Esophagus squamous epithelium (tissue), 5 donors: ENCODE measurements around the gene NEUROD6. TPM values are rescaled to one million over a fixed set of nuclear protein-coding genes. Genes with fewer than 3 reads are reported as not detected.

Experiments
- DNase-seq: peaks from one replicate; lab custom pipeline; 2025; lab: John Stamatoyannopoulos, UW
- H3K27ac ChIP-seq, 4 donors: fragments of 200-600 bp; sonication (generic); one replicate each; pipeline ENCODE4 v1.5.1; 2016 to 2019; ENCODE audit warnings: mild to moderate bottlenecking in 1 of 4
- H3K27me3 ChIP-seq, 4 donors: fragments of 200-600 bp; sonication (generic); 1 replicate in 3 of 4; 2 replicates in 1 of 4; pipeline versions ENCODE4 v1.5.1 to v1.6.0; 2017 to 2021; ENCODE audit warnings: antibody characterized with exemption in 1 of 4
- H3K36me3 ChIP-seq, 3 donors: fragments of 200-600 bp; sonication (generic); one replicate each; pipeline ENCODE4 v1.5.1; 2016 to 2019
- H3K4me1 ChIP-seq, 3 donors: fragments of 200-600 bp; sonication (generic); one replicate each; pipeline ENCODE4 v1.5.1; 2017 to 2019
- H3K4me3 ChIP-seq, 4 donors: fragments of 200-600 bp; sonication (generic); 1 replicate in 3 of 4; 2 replicates in 1 of 4; pipeline ENCODE4 v1.5.1; 2016 to 2019; ENCODE audit warnings: mild to moderate bottlenecking in 2 of 4, moderate library complexity in 1 of 4
- H3K9me3 ChIP-seq, 3 donors: fragments of 200-600 bp; sonication (generic); one replicate each; pipeline ENCODE4 v1.5.1; 2016 to 2019
- POLR2A ChIP-seq, 4 donors: fragments of 450-650 bp; IDR thresholded peaks; one replicate each; pipeline ENCODE4 v1.6.1; 2017; ENCODE audit warnings: antibody characterized with exemption in 4 of 4, mild to moderate bottlenecking in 4 of 4, moderate library complexity in 3 of 4
- WGBS, 2 donors: methylation state at CpG; one replicate each; pipeline ENCODE4 v1.1.5; 2018; 5-methylcytosine and 5-hydroxymethylcytosine counted together
- intact Hi-C: fragments of 100-400 bp; cut with DNase I; formaldehyde crosslinking; loops from one replicate; pipeline ENCODE4 v1.15.0; 2022
- total RNA-seq, 4 donors: library from RNA; depleted of rRNA; stranded (reverse); fragments of >200 nt; gene quantifications; one replicate each; pipeline ENCODE4 v1.1.0, GENCODE V29; 2016
- TF ChIP-seq, protein P1 (sequence below), 6 experiments: fragments of 450-650 bp in 4 of 6; fragments of 200-600 bp in 2 of 6; sonication (generic) in 2 of 6; IDR thresholded peaks; one replicate each; pipeline ENCODE4 v1.5.1; 2016 to 2019; ENCODE audit warnings: antibody characterized with exemption in 6 of 6, mild to moderate bottlenecking in 4 of 6, moderate library complexity in 4 of 6
- donor health status: DM: yes; HTN: yes; CAD: no.

The NEUROD6 gene
- total RNA-seq, 4 donors from 2014 or later, result not detected

DNA sequence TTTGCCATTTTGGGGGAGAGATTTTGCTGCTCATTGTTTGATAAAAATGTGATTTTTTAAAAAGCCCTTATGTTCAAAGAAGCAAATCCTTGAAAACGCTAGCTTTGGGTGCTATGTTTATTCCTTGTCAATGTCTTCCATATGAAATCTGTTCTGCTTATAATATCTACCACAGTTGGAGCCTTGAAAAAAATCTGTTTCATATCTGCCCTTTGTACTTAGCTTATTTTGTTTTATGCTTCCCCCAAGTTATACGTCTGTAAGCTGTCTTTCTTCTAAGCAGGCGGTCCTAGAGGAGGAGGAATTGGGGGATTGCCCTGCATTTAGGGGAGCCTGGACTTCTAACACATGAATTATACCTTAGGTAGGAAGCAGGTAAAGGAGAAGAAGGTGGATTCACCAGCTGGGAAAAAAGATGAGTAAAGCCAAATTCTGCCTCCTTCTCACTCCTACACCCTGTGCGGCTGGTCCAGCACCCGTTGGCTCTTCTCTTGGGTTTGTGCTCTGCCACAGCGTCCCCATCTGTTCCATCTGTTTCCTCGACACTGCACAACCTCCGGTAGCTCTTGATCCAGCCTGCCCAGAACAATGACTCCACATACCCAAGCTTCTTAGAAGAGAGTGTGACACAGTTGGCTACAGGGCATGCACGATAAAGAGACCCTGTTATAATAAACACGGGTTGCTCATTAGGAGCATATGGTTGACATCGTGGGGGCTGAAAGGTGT, 31.9 kb upstream of the NEUROD6 start:
- Histone ChIP-seq H3K9me3 (no peaks in the 10 kb centered on the region), H3K4me3 (no peak overlapping the region), H3K27ac (no peak overlapping the region), H3K36me3 (no peaks in the 10 kb centered on the region), H3K27me3 (peaks cover 0 to 22% (median 0%) of the 10 kb centered on the region in 4 donors), H3K4me1 (no peaks in the 10 kb centered on the region)
- intact Hi-C loops, result no loop called here
- WGBS, 2 donors, result 61 to 65% methylated on average over 11 of the region's 11 CpGs
- DNase-seq, result no peak
- no peak for TF ChIP-seq POLR2A (IDR thresholded peaks at IDR 0.05)

DNA sequence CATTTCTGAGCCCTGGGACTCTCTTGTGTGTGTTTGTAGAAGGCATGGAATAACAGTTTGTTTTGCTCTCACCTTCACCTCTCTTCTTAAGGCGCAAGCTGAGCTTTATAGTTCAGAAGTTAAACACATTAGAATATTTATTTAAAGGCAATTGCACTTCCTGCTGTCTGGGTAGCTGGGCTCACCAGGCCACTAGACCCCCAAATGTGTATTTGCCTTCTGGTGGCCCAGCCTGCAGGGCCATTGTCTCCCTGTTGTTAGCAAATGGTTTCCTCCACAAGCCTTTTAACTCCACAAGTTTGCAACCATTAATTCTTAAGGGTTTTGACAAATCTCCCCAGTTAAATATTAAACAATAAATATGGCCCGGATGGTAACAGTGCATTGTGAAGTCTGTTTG, 31.1 kb upstream of the NEUROD6 start:
- intact Hi-C loops, result no loop called here
- 47 to 51% methylated on average over 2 of the region's 2 CpGs for WGBS, 2 donors
- Histone ChIP-seq H3K27ac (no peak overlapping the region), H3K27me3 (peaks cover 0 to 22% (median 0%) of the 10 kb centered on the region in 4 donors), H3K36me3 (no peaks in the 10 kb centered on the region), H3K4me3 (no peak overlapping the region), H3K9me3 (no peaks in the 10 kb centered on the region), H3K4me1 (no peaks in the 10 kb centered on the region)
- TF ChIP-seq POLR2A (IDR thresholded peaks at IDR 0.05), result no peak
- TF ChIP-seq, protein P1, sequence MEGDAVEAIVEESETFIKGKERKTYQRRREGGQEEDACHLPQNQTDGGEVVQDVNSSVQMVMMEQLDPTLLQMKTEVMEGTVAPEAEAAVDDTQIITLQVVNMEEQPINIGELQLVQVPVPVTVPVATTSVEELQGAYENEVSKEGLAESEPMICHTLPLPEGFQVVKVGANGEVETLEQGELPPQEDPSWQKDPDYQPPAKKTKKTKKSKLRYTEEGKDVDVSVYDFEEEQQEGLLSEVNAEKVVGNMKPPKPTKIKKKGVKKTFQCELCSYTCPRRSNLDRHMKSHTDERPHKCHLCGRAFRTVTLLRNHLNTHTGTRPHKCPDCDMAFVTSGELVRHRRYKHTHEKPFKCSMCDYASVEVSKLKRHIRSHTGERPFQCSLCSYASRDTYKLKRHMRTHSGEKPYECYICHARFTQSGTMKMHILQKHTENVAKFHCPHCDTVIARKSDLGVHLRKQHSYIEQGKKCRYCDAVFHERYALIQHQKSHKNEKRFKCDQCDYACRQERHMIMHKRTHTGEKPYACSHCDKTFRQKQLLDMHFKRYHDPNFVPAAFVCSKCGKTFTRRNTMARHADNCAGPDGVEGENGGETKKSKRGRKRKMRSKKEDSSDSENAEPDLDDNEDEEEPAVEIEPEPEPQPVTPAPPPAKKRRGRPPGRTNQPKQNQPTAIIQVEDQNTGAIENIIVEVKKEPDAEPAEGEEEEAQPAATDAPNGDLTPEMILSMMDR (IDR thresholded peaks at IDR 0.05), result no peak
- DNase-seq, result no peak

DNA sequence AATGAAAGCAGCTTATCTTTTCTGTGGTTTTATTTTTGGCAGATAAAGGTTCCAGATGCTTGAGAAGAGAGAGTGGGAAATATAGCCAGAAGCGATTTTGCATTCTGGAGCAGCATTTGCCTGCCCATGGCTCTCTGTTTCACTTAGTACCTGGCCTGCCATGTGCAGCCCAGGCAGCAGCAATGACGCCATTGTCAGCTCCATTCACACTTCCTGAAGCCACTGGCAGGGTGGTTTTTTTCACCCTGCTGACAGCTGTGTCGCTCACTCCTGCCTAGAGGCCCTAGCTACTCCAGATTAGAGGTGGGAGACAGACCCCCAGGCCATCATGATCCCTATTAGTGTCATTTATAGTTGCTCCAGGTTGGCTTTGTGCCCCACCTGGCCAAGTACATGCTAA, 30.1 kb upstream of the NEUROD6 start:
- WGBS, 2 donors, result 0 to 50% methylated on average over 1 to 3 of the region's 3 CpGs
- Histone ChIP-seq H3K27me3 (peaks cover 0 to 22% (median 0%) of the 10 kb centered on the region in 4 donors), H3K27ac (no peak overlapping the region), H3K9me3 (no peaks in the 10 kb centered on the region), H3K36me3 (no peaks in the 10 kb centered on the region), H3K4me3 (no peak overlapping the region), H3K4me1 (no peaks in the 10 kb centered on the region)
- DNase-seq, result no peak
- intact Hi-C loops, result no loop called here
- no peak for TF ChIP-seq POLR2A (IDR thresholded peaks at IDR 0.05)
- TF ChIP-seq, protein P1 (IDR thresholded peaks at IDR 0.05), result no peak

DNA sequence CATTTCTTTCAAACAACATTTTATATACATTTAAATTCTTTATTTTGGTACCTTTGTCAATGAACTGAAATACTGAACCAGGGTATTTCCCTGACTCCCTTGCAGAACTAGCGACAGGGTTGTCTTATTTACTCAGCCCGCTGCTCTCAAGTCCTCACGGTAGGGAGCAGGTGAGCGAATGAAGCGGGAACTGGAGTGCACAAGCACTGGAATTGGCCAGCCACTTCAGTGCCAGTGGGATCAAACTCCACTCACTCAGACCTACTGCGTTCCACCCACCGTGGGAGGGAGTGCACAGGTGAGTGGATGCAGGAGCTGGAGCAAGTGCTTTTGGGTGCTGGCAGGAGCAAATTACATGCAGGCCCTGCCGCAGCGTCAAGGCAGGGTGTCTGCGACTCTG, 28.1 kb upstream of the NEUROD6 start:
- intact Hi-C loops, result no loop called here

DNA sequence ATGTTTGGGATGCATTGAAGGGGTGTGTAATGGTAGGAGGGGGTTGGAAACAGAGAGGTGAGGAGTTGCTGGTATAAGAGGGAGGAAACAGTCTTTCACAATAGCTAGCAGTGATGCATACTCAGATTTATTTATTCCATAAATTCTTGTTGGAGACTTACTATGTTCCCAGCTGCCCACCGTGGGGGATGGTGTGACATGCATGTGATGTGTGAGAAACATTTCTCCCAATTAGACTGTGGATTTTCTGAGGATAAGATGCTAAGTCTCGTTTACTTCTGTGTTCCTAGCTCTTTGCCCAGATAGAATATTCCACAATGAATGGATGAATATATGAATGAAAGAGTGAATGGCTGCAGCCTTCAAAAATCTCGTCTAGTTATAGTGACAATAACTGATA, 23.0 kb upstream of the NEUROD6 start:
- Histone ChIP-seq H3K9me3 (no peaks in the 10 kb centered on the region), H3K4me1 (no peaks in the 10 kb centered on the region), H3K27ac (no peak overlapping the region), H3K4me3 (no peak overlapping the region), H3K36me3 (no peaks in the 10 kb centered on the region), H3K27me3 (no peaks in the 10 kb centered on the region)
- no peak for DNase-seq
- 61% methylated on average over 3 of the region's 3 CpGs for WGBS, 2 donors
- intact Hi-C loops, result no loop called here
- TF ChIP-seq, protein P1 (IDR thresholded peaks at IDR 0.05), result no peak
- TF ChIP-seq POLR2A (IDR thresholded peaks at IDR 0.05), result no peak

More for the DNA sequence above, 28.1 kb upstream of the NEUROD6 start:
- Histone ChIP-seq H3K36me3 (no peaks in the 10 kb centered on the region), H3K4me1 (no peaks in the 10 kb centered on the region), H3K27ac (no peak overlapping the region), H3K4me3 (no peak overlapping the region), H3K27me3 (peaks cover 0 to 14% (median 0%) of the 10 kb centered on the region in 4 donors), H3K9me3 (no peaks in the 10 kb centered on the region)
- WGBS, 2 donors, result 83 to 100% methylated on average over 2 to 9 of the region's 10 CpGs
- DNase-seq, result no peak
- TF ChIP-seq, protein P1 (IDR thresholded peaks at IDR 0.05), result no peak
- no peak for TF ChIP-seq POLR2A (IDR thresholded peaks at IDR 0.05)
